Measurements from ENCODE around the gene ANO4.

- no peak for TF ChIP-seq CTCF (IDR thresholded peaks at IDR 0.05; ENCODE audit: borderline replicate concordance, extremely low read depth, low read length, poor library complexity, severe bottlenecking)
- no peak for TF ChIP-seq EZH2 (IDR thresholded peaks at IDR 0.05; ENCODE audit: borderline replicate concordance, low read depth, low read length, severe bottlenecking)
Observed at GRCh38 chr12:100936661-100937060, 142.1 kb downstream of the ANO4 start.
